Neuron (in vitro differentiated cells): ENCODE data around the gene COG7.
"Not testable (repeated sequence)": the region's sequence is repeated elsewhere in the genome, so short reads cannot be mapped to it uniquely, and the experiment has no call there.

ENCODE experiments used
- H2AFZ ChIP-seq: one replicate; pipeline ENCODE4 v1.6.1; 2013; ENCODE audit warnings: low read depth, mild to moderate bottlenecking, inconsistent platforms, low read length, moderate library complexity
- H3K27me3 ChIP-seq: one replicate; pipeline ENCODE4 v1.6.1; 2013; ENCODE audit warnings: low read length; ENCODE audit not compliant: insufficient read depth
- H3K36me3 ChIP-seq: one replicate; pipeline ENCODE4 v1.6.1; 2013; ENCODE audit warnings: low read length; ENCODE audit not compliant: insufficient read depth
- H3K4me1 ChIP-seq: one replicate; pipeline ENCODE4 v1.6.1; 2013; ENCODE audit warnings: low read length; ENCODE audit not compliant: insufficient read depth
- H3K4me3 ChIP-seq: 2 replicates; pipeline ENCODE4 v1.5.1; 2013; ENCODE audit warnings: mild to moderate bottlenecking, low read length, moderate library complexity
- H3K9me3 ChIP-seq: one replicate; pipeline ENCODE4 v1.6.1; 2013; ENCODE audit warnings: low read length

COG7 gene

GRCh38 chr16:23384878-23385277 is 68.1 kb downstream of the COG7 start:
- Histone ChIP-seq H3K36me3 (peaks cover 10% of the 10 kb centered on the region), H3K27me3 (no peaks in the 10 kb centered on the region), H3K4me3 (no peak overlapping the region), H3K4me1 (no peaks in the 10 kb centered on the region), H2AFZ (no peak overlapping the region), H3K9me3 (no peaks in the 10 kb centered on the region)

- Histone ChIP-seq H3K36me3 (peaks cover 5% of the 10 kb centered on the region), H3K9me3 (no peaks in the 10 kb centered on the region), H3K27me3 (no peaks in the 10 kb centered on the region), H3K4me1 (no peaks in the 10 kb centered on the region), H2AFZ (no peak overlapping the region), H3K4me3 (no peak overlapping the region)
Measured at GRCh38 chr16:23383881-23384280, 69.1 kb downstream of the COG7 start.

GRCh38 chr16:23382279-23382678 is 70.7 kb downstream of the COG7 start:
- H2AFZ ChIP-seq: no peak overlapping the region
- H3K4me3 ChIP-seq: no peak overlapping the region
- H3K36me3 ChIP-seq: no peaks in the 10 kb centered on the region
- H3K4me1 ChIP-seq: no peaks in the 10 kb centered on the region
- H3K9me3 ChIP-seq: no peaks in the 10 kb centered on the region
- H3K27me3 ChIP-seq: no peaks in the 10 kb centered on the region

GRCh38 chr16:23381702-23382101 is 71.3 kb downstream of the COG7 start:
- not testable (repeated sequence) for H3K36me3 ChIP-seq, H3K4me3 ChIP-seq, H2AFZ ChIP-seq, H3K9me3 ChIP-seq, H3K27me3 ChIP-seq, H3K4me1 ChIP-seq

GRCh38 chr16:23380501-23380951 is 72.5 kb downstream of the COG7 start:
- no peaks in the 10 kb centered on the region for H3K27me3 ChIP-seq
- no peaks in the 10 kb centered on the region for H3K36me3 ChIP-seq
- H3K4me3 ChIP-seq: no peak overlapping the region
- H2AFZ ChIP-seq: no peak overlapping the region
- H3K9me3 ChIP-seq: no peaks in the 10 kb centered on the region
- no peaks in the 10 kb centered on the region for H3K4me1 ChIP-seq

- Histone ChIP-seq H2AFZ (no peak overlapping the region), H3K27me3 (no peaks in the 10 kb centered on the region), H3K4me3 (no peak overlapping the region), H3K36me3 (no peaks in the 10 kb centered on the region), H3K4me1 (no peaks in the 10 kb centered on the region), H3K9me3 (no peaks in the 10 kb centered on the region)
Measured at GRCh38 chr16:23379707-23380106, 73.3 kb downstream of the COG7 start.

- Histone ChIP-seq H3K27me3 (no peaks in the 10 kb centered on the region), H2AFZ (no peak overlapping the region), H3K4me1 (no peaks in the 10 kb centered on the region), H3K9me3 (no peaks in the 10 kb centered on the region), H3K36me3 (no peaks in the 10 kb centered on the region), H3K4me3 (no peak overlapping the region)
Measured at GRCh38 chr16:23378921-23379320, 74.1 kb downstream of the COG7 start.

GRCh38 chr16:23378256-23378655 is 74.7 kb downstream of the COG7 start:
- no peak overlapping the region for H3K4me3 ChIP-seq
- no peaks in the 10 kb centered on the region for H3K4me1 ChIP-seq
- H3K9me3 ChIP-seq: no peaks in the 10 kb centered on the region
- H3K36me3 ChIP-seq: no peaks in the 10 kb centered on the region
- H3K27me3 ChIP-seq: no peaks in the 10 kb centered on the region
- no peak overlapping the region for H2AFZ ChIP-seq

- Histone ChIP-seq H3K27me3 (no peaks in the 10 kb centered on the region), H3K4me1 (no peaks in the 10 kb centered on the region), H2AFZ (no peak overlapping the region), H3K36me3 (no peaks in the 10 kb centered on the region), H3K9me3 (no peaks in the 10 kb centered on the region), H3K4me3 (no peak overlapping the region)
Measured at GRCh38 chr16:23377071-23377931, 75.7 kb downstream of the COG7 start.

GRCh38 chr16:23375643-23376042 is 77.3 kb downstream of the COG7 start:
- no peak overlapping the region for H2AFZ ChIP-seq
- H3K27me3 ChIP-seq: no peaks in the 10 kb centered on the region
- H3K36me3 ChIP-seq: no peaks in the 10 kb centered on the region
- H3K4me3 ChIP-seq: no peak overlapping the region
- H3K4me1 ChIP-seq: no peaks in the 10 kb centered on the region
- no peaks in the 10 kb centered on the region for H3K9me3 ChIP-seq

- Histone ChIP-seq H3K27me3 (no peaks in the 10 kb centered on the region), H3K4me1 (no peaks in the 10 kb centered on the region)
Measured at GRCh38 chr16:23374721-23375510, 78.1 kb downstream of the COG7 start.

GRCh38 chr16:23373436-23374219 is 79.4 kb downstream of the COG7 start:
- Histone ChIP-seq H3K4me1 (no peaks in the 10 kb centered on the region), H3K27me3 (no peaks in the 10 kb centered on the region), H2AFZ (no peak overlapping the region), H3K9me3 (no peaks in the 10 kb centered on the region), H3K36me3 (no peaks in the 10 kb centered on the region), H3K4me3 (no peak overlapping the region)

More at GRCh38 chr16:23374721-23375510, 78.1 kb downstream of the COG7 start:
- Histone ChIP-seq H3K36me3 (no peaks in the 10 kb centered on the region), H3K4me3 (no peak overlapping the region), H2AFZ (no peak overlapping the region), H3K9me3 (no peaks in the 10 kb centered on the region)

- H2AFZ ChIP-seq: no peak overlapping the region
- H3K36me3 ChIP-seq: no peaks in the 10 kb centered on the region
- H3K4me3 ChIP-seq: no peak overlapping the region
- H3K27me3 ChIP-seq: no peaks in the 10 kb centered on the region
- H3K4me1 ChIP-seq: no peaks in the 10 kb centered on the region
- H3K9me3 ChIP-seq: no peaks in the 10 kb centered on the region
Measured at GRCh38 chr16:23371368-23371767, 81.6 kb downstream of the COG7 start.
